ENCODE data around the gene RHOD. TPM values are rescaled to one million over a fixed set of nuclear protein-coding genes. Genes with fewer than 3 reads are reported as not detected.

The RHOD gene
- total RNA-seq, 4 donors from 2014 or later, result 74.6 to 109 (median 87.8) TPM

DNA sequence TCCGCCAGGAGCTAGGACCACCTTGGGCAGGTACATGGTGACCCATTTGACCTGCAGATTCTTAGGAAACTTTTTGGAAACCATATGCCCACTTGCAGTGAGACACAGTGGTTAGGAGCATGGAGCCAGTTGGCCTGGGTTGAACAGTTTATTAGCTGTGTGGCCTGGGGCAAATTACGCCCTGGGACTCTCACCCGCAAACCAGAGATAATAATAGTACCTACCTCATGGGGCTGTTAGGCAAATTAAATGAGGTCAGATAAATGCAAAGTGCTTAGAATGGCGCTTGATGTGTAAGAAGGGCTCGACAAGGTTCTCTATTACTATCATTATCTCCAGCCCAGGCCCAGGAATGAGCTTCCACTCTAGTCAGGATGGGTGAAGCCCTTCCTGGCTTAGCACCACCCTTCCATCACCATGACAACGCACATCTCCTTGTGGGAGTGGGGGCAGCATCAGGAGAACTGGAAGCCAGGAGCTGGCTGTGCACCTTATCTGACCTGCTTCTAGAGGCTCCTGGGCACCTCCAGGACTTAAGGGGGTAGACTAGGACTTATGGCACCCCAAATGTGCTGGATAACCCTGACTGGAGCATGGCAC lies 28.6 kb upstream of the RHOD start:
- TF ChIP-seq, protein P1, sequence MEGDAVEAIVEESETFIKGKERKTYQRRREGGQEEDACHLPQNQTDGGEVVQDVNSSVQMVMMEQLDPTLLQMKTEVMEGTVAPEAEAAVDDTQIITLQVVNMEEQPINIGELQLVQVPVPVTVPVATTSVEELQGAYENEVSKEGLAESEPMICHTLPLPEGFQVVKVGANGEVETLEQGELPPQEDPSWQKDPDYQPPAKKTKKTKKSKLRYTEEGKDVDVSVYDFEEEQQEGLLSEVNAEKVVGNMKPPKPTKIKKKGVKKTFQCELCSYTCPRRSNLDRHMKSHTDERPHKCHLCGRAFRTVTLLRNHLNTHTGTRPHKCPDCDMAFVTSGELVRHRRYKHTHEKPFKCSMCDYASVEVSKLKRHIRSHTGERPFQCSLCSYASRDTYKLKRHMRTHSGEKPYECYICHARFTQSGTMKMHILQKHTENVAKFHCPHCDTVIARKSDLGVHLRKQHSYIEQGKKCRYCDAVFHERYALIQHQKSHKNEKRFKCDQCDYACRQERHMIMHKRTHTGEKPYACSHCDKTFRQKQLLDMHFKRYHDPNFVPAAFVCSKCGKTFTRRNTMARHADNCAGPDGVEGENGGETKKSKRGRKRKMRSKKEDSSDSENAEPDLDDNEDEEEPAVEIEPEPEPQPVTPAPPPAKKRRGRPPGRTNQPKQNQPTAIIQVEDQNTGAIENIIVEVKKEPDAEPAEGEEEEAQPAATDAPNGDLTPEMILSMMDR (IDR thresholded peaks at IDR 0.05), result no peak
- no peak for TF ChIP-seq POLR2A (IDR thresholded peaks at IDR 0.05)

DNA sequence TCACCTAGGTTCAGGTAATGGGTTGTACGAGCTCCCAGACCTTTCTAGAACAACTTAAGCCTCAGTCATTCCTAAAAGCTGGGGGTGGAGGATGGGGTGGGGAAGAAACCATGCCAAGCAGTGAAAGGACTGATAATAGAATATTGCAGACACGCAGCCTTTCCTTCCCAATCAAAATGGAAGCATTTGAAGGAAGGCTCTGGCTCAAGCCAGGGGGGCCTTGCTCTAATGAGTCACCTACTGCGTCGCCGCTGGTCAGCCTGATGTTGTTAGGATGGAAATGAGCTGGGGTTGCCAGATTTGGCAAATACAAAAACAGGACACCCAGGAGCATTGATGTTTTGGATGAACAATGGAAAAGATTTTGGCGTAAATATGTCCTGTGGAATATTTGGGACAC lies 27.5 kb upstream of the RHOD start:
- TF ChIP-seq, protein P1 (IDR thresholded peaks at IDR 0.05), result no peak
- no peak for TF ChIP-seq POLR2A (IDR thresholded peaks at IDR 0.05)
- H3K4me3 ChIP-seq (ENCODE audit: low read depth, poor library complexity, severe bottlenecking), result no peak overlapping the region
- DNase-seq (ENCODE audit: low spot score in 2 of 2), result no peak
- intact Hi-C loops (cut with DNase I; ENCODE audit: low total_unique reads), result no loop called here
- WGBS, 2 donors, result 62 to 78% methylated on average over 6 of the region's 6 CpGs

More for the DNA sequence above, 28.6 kb upstream of the RHOD start:
- 42 to 61% methylated on average over 6 of the region's 6 CpGs for WGBS, 2 donors
- no peak overlapping the region for H3K4me3 ChIP-seq (ENCODE audit: low read depth, poor library complexity, severe bottlenecking)
- intact Hi-C loops (cut with DNase I; ENCODE audit: low total_unique reads), result no loop called here
- no peak for DNase-seq (ENCODE audit: low spot score in 2 of 2)

DNA sequence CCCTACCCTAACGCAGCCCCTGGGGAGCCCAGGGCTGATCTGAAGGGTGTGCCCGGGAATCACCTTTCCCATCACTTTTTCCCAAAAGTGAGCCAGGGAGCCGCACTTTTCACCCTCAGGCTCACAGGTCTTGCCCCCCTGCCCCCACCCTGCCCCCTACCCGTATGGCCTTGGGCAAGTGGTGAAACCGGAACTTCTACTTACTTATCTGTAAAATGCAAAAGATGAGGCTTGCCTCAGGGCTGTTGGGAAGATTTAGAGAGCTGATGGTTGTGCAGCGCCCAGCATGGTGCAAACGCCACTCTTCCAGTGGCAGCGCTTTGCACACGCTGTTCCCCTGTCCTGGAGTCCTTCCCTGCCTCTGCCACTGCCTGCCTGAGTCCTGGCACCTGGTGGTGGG lies 25.7 kb upstream of the RHOD start:
- DNase-seq (ENCODE audit: low spot score in 2 of 2), result no peak
- TF ChIP-seq, protein P1 (IDR thresholded peaks at IDR 0.05), result no peak
- TF ChIP-seq POLR2A (IDR thresholded peaks at IDR 0.05), result no peak
- WGBS, 2 donors, result 49 to 53% methylated on average over 9 of the region's 9 CpGs
- intact Hi-C loops (cut with DNase I; ENCODE audit: low total_unique reads), result no loop called here
- H3K4me3 ChIP-seq (ENCODE audit: low read depth, poor library complexity, severe bottlenecking), result no peak overlapping the region

DNA sequence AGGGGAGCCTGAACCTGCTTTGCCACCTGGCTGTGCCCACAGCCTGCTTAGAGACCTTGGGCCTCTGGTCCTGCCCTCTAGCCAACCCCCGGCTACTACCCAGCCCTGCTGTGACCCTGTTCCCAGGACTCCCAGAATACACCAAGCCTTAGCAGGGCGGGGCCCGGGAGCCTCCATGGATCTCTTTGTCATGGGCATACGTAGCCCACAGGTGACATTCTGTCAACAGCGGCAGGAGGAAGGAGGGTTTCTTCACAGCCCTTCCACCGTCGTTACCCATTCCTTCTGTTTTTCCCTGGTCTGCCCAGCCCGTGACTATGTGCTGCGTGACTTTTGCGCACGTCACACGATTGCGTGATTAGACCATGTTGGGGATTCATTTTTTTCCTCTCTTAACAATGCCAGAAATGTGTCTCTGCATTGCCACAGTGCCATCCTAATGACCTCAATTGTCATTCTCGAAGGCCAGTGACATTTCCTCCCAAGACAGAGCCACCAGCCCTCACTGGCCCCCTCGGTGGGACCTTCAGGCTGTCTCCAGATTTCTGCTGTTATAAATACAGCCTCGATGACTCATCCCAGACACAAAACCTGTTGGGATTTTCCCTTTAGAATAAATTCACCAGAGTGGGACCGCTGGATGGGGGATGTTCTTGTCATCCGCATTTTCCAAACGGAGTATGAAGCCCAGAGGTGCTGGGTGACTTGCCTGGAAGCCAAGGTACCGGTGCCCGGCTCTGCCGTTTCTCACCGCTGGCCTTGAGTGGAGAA lies 24.7 kb upstream of the RHOD start:
- no peak for TF ChIP-seq POLR2A (IDR thresholded peaks at IDR 0.05)
- TF ChIP-seq, protein P1 (IDR thresholded peaks at IDR 0.05), result no peak
- DNase-seq (ENCODE audit: low spot score in 2 of 2), result no peak
- WGBS, 2 donors, result 64% methylated on average over 23 of the region's 23 CpGs
- no peak overlapping the region for H3K4me3 ChIP-seq (ENCODE audit: low read depth, poor library complexity, severe bottlenecking)
- intact Hi-C loops (cut with DNase I; ENCODE audit: low total_unique reads), result no loop called here

DNA sequence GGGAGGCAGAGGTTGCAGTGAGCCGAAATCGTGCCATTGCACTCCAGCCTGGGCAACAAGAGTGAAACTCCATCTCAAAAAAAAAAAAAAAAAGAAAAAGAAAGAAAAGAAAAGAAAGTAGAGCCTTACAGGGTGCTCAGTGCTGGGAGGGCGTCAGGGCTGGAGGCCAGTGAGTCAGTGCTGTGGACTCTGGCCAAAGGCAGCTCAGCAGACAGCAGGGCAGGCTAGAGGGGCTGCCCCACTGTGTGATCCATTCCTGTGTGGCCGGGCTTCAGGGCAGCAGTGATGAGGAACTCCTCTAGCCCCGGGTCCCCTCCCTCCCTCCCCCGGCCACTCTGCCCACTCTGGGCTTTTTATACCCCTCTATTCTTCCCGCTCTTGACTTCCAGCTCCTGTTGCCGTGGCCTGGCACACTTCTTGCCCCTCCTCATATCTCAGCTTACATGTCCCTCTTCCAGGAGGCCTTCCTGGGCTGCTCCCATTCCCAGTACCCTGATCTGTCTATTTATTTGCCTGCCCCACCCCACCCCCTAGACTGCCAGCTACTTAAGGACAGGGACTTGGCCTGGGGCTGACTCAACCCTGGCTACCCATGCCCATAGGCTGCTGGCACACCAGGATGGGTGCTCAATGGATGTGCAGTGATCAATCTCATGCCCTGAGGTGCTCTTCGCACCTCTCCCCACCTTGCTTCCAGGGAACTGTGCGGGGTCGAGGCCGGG lies 23.7 kb upstream of the RHOD start:
- intact Hi-C loops (cut with DNase I; ENCODE audit: low total_unique reads), result no loop called here
- no peak for DNase-seq (ENCODE audit: low spot score in 2 of 2)
- TF ChIP-seq POLR2A (IDR thresholded peaks at IDR 0.05), result no peak
- TF ChIP-seq, protein P1 (IDR thresholded peaks at IDR 0.05), result no peak
- WGBS, 2 donors, result 48 to 54% methylated on average over 11 to 12 of the region's 12 CpGs
- no peak overlapping the region for H3K4me3 ChIP-seq (ENCODE audit: low read depth, poor library complexity, severe bottlenecking)
